BLaER1 (cell line): ENCODE data around the gene TNFAIP8.

Experiments used
- H3K27ac ChIP-seq: shearing (Covaris generic); formaldehyde crosslinking; 2 replicates; pipeline ENCODE4 v1.8.1; 2022
- H3K27me3 ChIP-seq: shearing (Covaris generic); formaldehyde crosslinking; 2 replicates; pipeline ENCODE4 v1.8.1; 2022
- H3K36me3 ChIP-seq: shearing (Covaris generic); formaldehyde crosslinking; 2 replicates; pipeline ENCODE4 v1.8.1; 2022
- H3K4me1 ChIP-seq: shearing (Covaris generic); formaldehyde crosslinking; 2 replicates; pipeline ENCODE4 v1.8.1; 2022
- H3K4me2 ChIP-seq: shearing (Covaris generic); formaldehyde crosslinking; 2 replicates; pipeline ENCODE4 v1.8.1; 2022
- H3K4me3 ChIP-seq: shearing (Covaris generic); formaldehyde crosslinking; 2 replicates; pipeline ENCODE4 v1.8.1; 2022
- H3K9ac ChIP-seq: shearing (Covaris generic); formaldehyde crosslinking; 2 replicates; pipeline ENCODE4 v1.8.1; 2022
- H3K9me3 ChIP-seq: shearing (Covaris generic); formaldehyde crosslinking; 2 replicates; pipeline ENCODE4 v1.8.1; 2022
- H4K20me1 ChIP-seq: shearing (Covaris generic); formaldehyde crosslinking; 2 replicates; pipeline ENCODE4 v1.8.1; 2022
- Cebpa-rat ChIP-seq: shearing (Covaris generic); IDR thresholded peaks from 2 replicates; pipeline ENCODE4 v1.8.1; 2022

TNFAIP8 gene

GRCh38 chr5:119355685-119356611 is at the start of gene TNFAIP8:
Gene TNFAIP8, plus strand, starts transcription at chr5:119356019. Its CDS starts 72 bp downstream, at chr5:119356091.
- Histone ChIP-seq H3K4me1 (peaks cover 58% of the 10 kb centered on the region), H3K27ac (peak within 1 kb of the TSS; percentile 45), H3K36me3 (peaks cover 4% of the 10 kb centered on the region; the same call in 1 of the 2 replicates), H3K9ac (peak within 1 kb of the TSS; percentile 71), H3K4me3 (peak within 1 kb of the TSS; percentile 64), H4K20me1 (peaks cover 80% of the 10 kb centered on the region), H3K9me3 (peaks cover 14% of the 10 kb centered on the region), H3K27me3 (peaks cover 34% of the 10 kb centered on the region), H3K4me2 (peak within 1 kb of the TSS; percentile 78)
- TF ChIP-seq Cebpa-rat = no peak

GRCh38 chr5:119307170-119307569 is 48.6 kb upstream of the TNFAIP8 start:
- TF ChIP-seq Cebpa-rat = no peak
- H3K36me3 ChIP-seq = peaks cover 29% of the 10 kb centered on the region; the same call in 1 of the 2 replicates
- H3K4me3 ChIP-seq = peak overlapping the region; percentile 40; the same call in 1 of the 2 replicates
- H3K9ac ChIP-seq = no peak overlapping the region
- peak overlapping the region; percentile 99 for H3K27ac ChIP-seq
- H3K4me2 ChIP-seq = peak overlapping the region; percentile 91
- no peaks in the 10 kb centered on the region for H3K27me3 ChIP-seq
- peaks cover 31% of the 10 kb centered on the region for H3K9me3 ChIP-seq
- peaks cover 99% of the 10 kb centered on the region for H3K4me1 ChIP-seq
- no peaks in the 10 kb centered on the region for H4K20me1 ChIP-seq

GRCh38 chr5:119309326-119309725 is 46.5 kb upstream of the TNFAIP8 start:
- Histone ChIP-seq H3K27ac (peak overlapping the region; percentile 99), H3K9ac (peak overlapping the region; percentile 87), H3K36me3 (peaks cover 12% of the 10 kb centered on the region; the same call in 1 of the 2 replicates), H4K20me1 (no peaks in the 10 kb centered on the region), H3K4me1 (peaks cover 99% of the 10 kb centered on the region), H3K4me2 (peak overlapping the region; percentile 91), H3K4me3 (peak overlapping the region; percentile 40), H3K9me3 (peaks cover 11% of the 10 kb centered on the region), H3K27me3 (no peaks in the 10 kb centered on the region)
- TF ChIP-seq Cebpa-rat = no peak

- Histone ChIP-seq H3K36me3 (no peaks in the 10 kb centered on the region), H3K4me1 (peaks cover 99% of the 10 kb centered on the region), H3K4me2 (peak overlapping the region; percentile 91), H4K20me1 (no peaks in the 10 kb centered on the region), H3K27me3 (no peaks in the 10 kb centered on the region), H3K9ac (no peak overlapping the region), H3K4me3 (no peak overlapping the region), H3K9me3 (no peaks in the 10 kb centered on the region), H3K27ac (peak overlapping the region; percentile 99)
- TF ChIP-seq Cebpa-rat = no peak
Measured at GRCh38 chr5:119311688-119312087, 44.1 kb upstream of the TNFAIP8 start.

GRCh38 chr5:119312403-119312802 is 43.4 kb upstream of the TNFAIP8 start:
- no peak overlapping the region for H3K4me3 ChIP-seq
- peak overlapping the region; percentile 91 for H3K4me2 ChIP-seq
- peaks cover 99% of the 10 kb centered on the region for H3K4me1 ChIP-seq
- no peaks in the 10 kb centered on the region for H3K9me3 ChIP-seq
- no peaks in the 10 kb centered on the region for H4K20me1 ChIP-seq
- no peak overlapping the region for H3K9ac ChIP-seq
- peak overlapping the region; percentile 99 for H3K27ac ChIP-seq
- H3K36me3 ChIP-seq = no peaks in the 10 kb centered on the region
- no peaks in the 10 kb centered on the region for H3K27me3 ChIP-seq
- no peak for TF ChIP-seq Cebpa-rat

GRCh38 chr5:119313197-119313596 is 42.6 kb upstream of the TNFAIP8 start:
- H3K4me2 ChIP-seq = peak overlapping the region; percentile 91
- H3K9me3 ChIP-seq = no peaks in the 10 kb centered on the region
- no peaks in the 10 kb centered on the region for H3K36me3 ChIP-seq
- peak overlapping the region; percentile 53; the same call in 1 of the 2 replicates for H3K9ac ChIP-seq
- H3K4me1 ChIP-seq = peaks cover 99% of the 10 kb centered on the region
- H3K4me3 ChIP-seq = no peak overlapping the region
- H3K27ac ChIP-seq = peak overlapping the region; percentile 99
- H4K20me1 ChIP-seq = no peaks in the 10 kb centered on the region
- no peaks in the 10 kb centered on the region for H3K27me3 ChIP-seq
- no peak for TF ChIP-seq Cebpa-rat

GRCh38 chr5:119313658-119314605 is 41.9 kb upstream of the TNFAIP8 start:
- Histone ChIP-seq H3K4me1 (peaks cover 99% of the 10 kb centered on the region), H3K27ac (peak overlapping the region; percentile 99)
- TF ChIP-seq Cebpa-rat = no peak

GRCh38 chr5:119315516-119315949 is 40.3 kb upstream of the TNFAIP8 start:
- TF ChIP-seq Cebpa-rat = no peak
- H3K4me2 ChIP-seq = peak overlapping the region; percentile 91
- H3K36me3 ChIP-seq = no peaks in the 10 kb centered on the region
- H3K9ac ChIP-seq = 0 out of 2 replicates have a peak overlapping the region, but pooled peaks have one; percentile 0
- H3K27me3 ChIP-seq = no peaks in the 10 kb centered on the region
- H3K9me3 ChIP-seq = no peaks in the 10 kb centered on the region
- H3K4me3 ChIP-seq = no peak overlapping the region
- peak overlapping the region; percentile 99 for H3K27ac ChIP-seq
- H3K4me1 ChIP-seq = peaks cover 100% of the 10 kb centered on the region
- no peaks in the 10 kb centered on the region for H4K20me1 ChIP-seq

More at GRCh38 chr5:119313658-119314605, 41.9 kb upstream of the TNFAIP8 start:
- H3K4me3 ChIP-seq = no peak overlapping the region
- H4K20me1 ChIP-seq = no peaks in the 10 kb centered on the region
- no peaks in the 10 kb centered on the region for H3K27me3 ChIP-seq
- no peaks in the 10 kb centered on the region for H3K9me3 ChIP-seq
- peak overlapping the region; percentile 53 for H3K9ac ChIP-seq
- H3K36me3 ChIP-seq = no peaks in the 10 kb centered on the region
- peak overlapping the region; percentile 91 for H3K4me2 ChIP-seq

- Histone ChIP-seq H3K36me3 (no peaks in the 10 kb centered on the region), H3K4me2 (peak overlapping the region; percentile 91), H3K4me1 (peaks cover 100% of the 10 kb centered on the region), H3K4me3 (no peak overlapping the region), H3K27ac (peak overlapping the region; percentile 99), H3K9ac (0 out of 2 replicates have a peak overlapping the region, but pooled peaks have one; percentile 0), H4K20me1 (no peaks in the 10 kb centered on the region), H3K9me3 (no peaks in the 10 kb centered on the region), H3K27me3 (no peaks in the 10 kb centered on the region)
- no peak for TF ChIP-seq Cebpa-rat
Measured at GRCh38 chr5:119316086-119316485, 39.7 kb upstream of the TNFAIP8 start.
